ENCODE measurements around the gene BIRC6. TPM values are rescaled to one million over a fixed set of nuclear protein-coding genes. Genes with fewer than 3 reads are reported as not detected.

The BIRC6 gene
- total and polyA plus RNA-seq, 4 donors = 3.6 to 137 (median 61.9) TPM

DNA sequence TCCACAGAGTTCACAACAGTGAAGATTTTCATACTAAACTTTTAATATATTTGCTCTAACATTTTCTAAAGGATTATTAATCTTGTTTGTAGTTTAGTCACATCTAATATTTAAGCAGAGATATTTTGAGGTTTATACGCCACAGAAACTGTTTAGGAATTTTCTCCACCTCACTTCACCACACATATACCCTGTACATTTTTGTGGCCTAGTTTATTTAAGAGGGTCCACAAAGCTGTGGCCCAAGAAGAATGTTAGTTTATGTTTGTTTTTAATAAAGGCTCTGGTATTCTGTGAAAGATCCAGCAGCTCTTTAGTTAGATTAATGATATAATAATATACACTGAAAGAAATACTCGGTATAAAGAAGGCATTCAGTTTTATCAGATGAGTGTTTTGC, 138.3 kb downstream of the BIRC6 start:
- Histone ChIP-seq H3K27ac (ENCODE audit: low read depth in 1 of 2, low read length in 2 of 2) (no peak overlapping the region), H3K9me3 (ENCODE audit: control insufficient read depth, low read length) (no peaks in the 10 kb centered on the region), H3K27me3 (ENCODE audit: control insufficient read depth in 1 of 2, insufficient read depth in 2 of 2, low read length in 1 of 2) (no peaks in the 10 kb centered on the region), H3K4me1 (ENCODE audit: control insufficient read depth in 1 of 2, insufficient read depth in 2 of 2, low read length in 2 of 2) (no peaks in the 10 kb centered on the region), H3K36me3 (ENCODE audit: control insufficient read depth in 1 of 2, insufficient read depth in 2 of 2, low read length in 1 of 2) (peaks cover 0 to 4% of the 10 kb centered on the region in 2 donors), H3K4me3 (ENCODE audit: low read length in 2 of 2) (no peak overlapping the region)
- no peak for DNase-seq
- intact Hi-C loops (cut with DNase I) = loop anchor here in 1 of 2 donors (2.0 kb wide), 1 partner anchor 16 kb away; no protein-coding TSS in a partner anchor
- WGBS, 2 donors = 58 to 63% methylated on average over 2 of the region's 2 CpGs
- ATAC-seq (ENCODE audit: low FRiP score) = no peak

GRCh38 chr2:32496662-32497061, 139.8 kb downstream of the BIRC6 start:
- H3K4me1 ChIP-seq (ENCODE audit: control insufficient read depth in 1 of 2, insufficient read depth in 2 of 2, low read length in 2 of 2) = no peaks in the 10 kb centered on the region
- no peak overlapping the region for H3K27ac ChIP-seq (ENCODE audit: low read depth in 1 of 2, low read length in 2 of 2)
- ATAC-seq (ENCODE audit: low FRiP score) = no peak
- no peaks in the 10 kb centered on the region for H3K27me3 ChIP-seq (ENCODE audit: control insufficient read depth in 1 of 2, insufficient read depth in 2 of 2, low read length in 1 of 2)
- H3K9me3 ChIP-seq (ENCODE audit: control insufficient read depth, low read length) = no peaks in the 10 kb centered on the region
- H3K4me3 ChIP-seq (ENCODE audit: low read length in 2 of 2) = no peak overlapping the region
- H3K36me3 ChIP-seq (ENCODE audit: control insufficient read depth in 1 of 2, insufficient read depth in 2 of 2, low read length in 1 of 2) = peaks cover 0 to 4% of the 10 kb centered on the region in 2 donors
- WGBS, 2 donors = 80 to 87% methylated on average over 3 of the region's 3 CpGs
- intact Hi-C loops (cut with DNase I) = no loop called here
- no peak for DNase-seq

- DNase-seq (no peak), ATAC-seq (ENCODE audit: low FRiP score) (no peak)
- intact Hi-C loops (cut with DNase I) = no loop called here
- H3K27ac ChIP-seq (ENCODE audit: low read depth in 1 of 2, low read length in 2 of 2) = no peak overlapping the region
- no peaks in the 10 kb centered on the region for H3K4me1 ChIP-seq (ENCODE audit: control insufficient read depth in 1 of 2, insufficient read depth in 2 of 2, low read length in 2 of 2)
- H3K36me3 ChIP-seq (ENCODE audit: control insufficient read depth in 1 of 2, insufficient read depth in 2 of 2, low read length in 1 of 2) = peaks cover 0 to 4% of the 10 kb centered on the region in 2 donors
- no peaks in the 10 kb centered on the region for H3K9me3 ChIP-seq (ENCODE audit: control insufficient read depth, low read length)
- no peaks in the 10 kb centered on the region for H3K27me3 ChIP-seq (ENCODE audit: control insufficient read depth in 1 of 2, insufficient read depth in 2 of 2, low read length in 1 of 2)
- no peak overlapping the region for H3K4me3 ChIP-seq (ENCODE audit: low read length in 2 of 2)
- WGBS, 2 donors = 95% methylated on average over 6 of the region's 6 CpGs
These were observed 141.5 kb downstream of the BIRC6 start for GRCh38 chr2:32498306-32498705.

GRCh38 chr2:32502941-32503340, 146.1 kb downstream of the BIRC6 start:
- Histone ChIP-seq H3K36me3 (ENCODE audit: control insufficient read depth in 1 of 2, insufficient read depth in 2 of 2, low read length in 1 of 2) (peaks cover 0 to 6% of the 10 kb centered on the region in 2 donors), H3K4me3 (ENCODE audit: low read length in 2 of 2) (no peak overlapping the region), H3K4me1 (ENCODE audit: control insufficient read depth in 1 of 2, insufficient read depth in 2 of 2, low read length in 2 of 2) (no peaks in the 10 kb centered on the region), H3K9me3 (ENCODE audit: control insufficient read depth, low read length) (no peaks in the 10 kb centered on the region), H3K27ac (ENCODE audit: low read depth in 1 of 2, low read length in 2 of 2) (no peak overlapping the region), H3K27me3 (ENCODE audit: control insufficient read depth in 1 of 2, insufficient read depth in 2 of 2, low read length in 1 of 2) (no peaks in the 10 kb centered on the region)
- intact Hi-C loops (cut with DNase I) = no loop called here
- ATAC-seq (ENCODE audit: low FRiP score) = no peak
- 93 to 96% methylated on average over 2 of the region's 2 CpGs for WGBS, 2 donors
- DNase-seq = no peak

DNA sequence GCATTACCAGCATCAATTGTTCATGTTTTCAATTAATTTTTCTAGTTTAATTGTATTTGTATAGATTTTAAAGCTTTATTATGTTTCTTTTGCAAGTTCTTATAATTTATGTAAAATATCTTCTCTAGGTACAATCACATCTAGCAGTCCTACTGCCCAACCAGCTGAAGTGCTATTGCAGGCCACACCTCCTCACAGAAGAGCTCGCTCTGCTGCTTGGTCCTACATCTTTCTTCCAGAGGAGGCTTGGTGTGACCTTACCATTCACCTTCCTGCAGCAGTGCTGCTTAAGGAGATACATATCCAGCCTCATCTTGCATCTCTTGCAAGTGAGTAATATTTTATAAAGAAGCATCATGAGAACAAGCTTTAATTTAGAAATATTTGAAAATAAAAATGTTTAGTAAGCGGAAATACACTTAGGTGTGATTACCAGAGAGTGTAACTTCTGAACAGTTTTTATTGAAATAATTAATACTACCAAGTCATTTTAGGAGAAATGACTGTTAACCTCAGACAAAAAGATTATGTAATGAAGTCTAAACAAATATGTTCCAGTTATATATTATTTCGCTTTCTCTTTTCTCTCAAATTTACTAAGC, 148.2 kb downstream of the BIRC6 start:
- WGBS, 2 donors = 96 to 98% methylated on average over 3 of the region's 3 CpGs
- H3K36me3 ChIP-seq (ENCODE audit: control insufficient read depth in 1 of 2, insufficient read depth in 2 of 2, low read length in 1 of 2) = peaks cover 0 to 2% of the 10 kb centered on the region in 2 donors
- ATAC-seq (ENCODE audit: low FRiP score) = no peak
- no peak overlapping the region for H3K4me3 ChIP-seq (ENCODE audit: low read length in 2 of 2)
- no peak overlapping the region for H3K27ac ChIP-seq (ENCODE audit: low read depth in 1 of 2, low read length in 2 of 2)
- no peaks in the 10 kb centered on the region for H3K27me3 ChIP-seq (ENCODE audit: control insufficient read depth in 1 of 2, insufficient read depth in 2 of 2, low read length in 1 of 2)
- H3K4me1 ChIP-seq (ENCODE audit: control insufficient read depth in 1 of 2, insufficient read depth in 2 of 2, low read length in 2 of 2) = no peaks in the 10 kb centered on the region
- intact Hi-C loops (cut with DNase I) = no loop called here
- no peak for DNase-seq
- no peaks in the 10 kb centered on the region for H3K9me3 ChIP-seq (ENCODE audit: control insufficient read depth, low read length)

DNA sequence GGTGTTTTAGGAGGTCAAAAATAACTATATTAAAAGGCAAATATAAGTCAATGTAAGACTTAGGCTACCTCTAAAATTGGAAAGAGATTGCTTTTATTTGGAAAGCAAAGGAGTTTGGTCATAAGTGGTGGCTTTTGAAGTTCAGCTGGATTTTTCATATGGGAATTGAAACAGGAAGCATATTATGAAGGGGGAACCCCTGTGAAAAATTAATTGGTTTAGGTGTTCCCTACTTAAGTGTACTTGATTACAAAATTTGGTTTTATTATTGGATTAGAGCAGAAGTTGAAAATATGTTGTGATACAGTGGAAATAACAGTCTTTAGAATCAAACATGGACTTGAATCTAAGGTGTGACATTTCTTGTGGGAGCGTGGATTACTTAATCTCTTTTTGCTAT, 149.6 kb downstream of the BIRC6 start:
- H3K27ac ChIP-seq (ENCODE audit: low read depth in 1 of 2, low read length in 2 of 2) = no peak overlapping the region
- ATAC-seq (ENCODE audit: low FRiP score) = no peak
- H3K36me3 ChIP-seq (ENCODE audit: control insufficient read depth in 1 of 2, insufficient read depth in 2 of 2, low read length in 1 of 2) = peaks cover 0 to 2% of the 10 kb centered on the region in 2 donors
- H3K9me3 ChIP-seq (ENCODE audit: control insufficient read depth, low read length) = no peaks in the 10 kb centered on the region
- no peak overlapping the region for H3K4me3 ChIP-seq (ENCODE audit: low read length in 2 of 2)
- no peak for DNase-seq
- H3K4me1 ChIP-seq (ENCODE audit: control insufficient read depth in 1 of 2, insufficient read depth in 2 of 2, low read length in 2 of 2) = no peaks in the 10 kb centered on the region
- H3K27me3 ChIP-seq (ENCODE audit: control insufficient read depth in 1 of 2, insufficient read depth in 2 of 2, low read length in 1 of 2) = no peaks in the 10 kb centered on the region
- intact Hi-C loops (cut with DNase I) = no loop called here
- WGBS, 2 donors = 98 to 100% methylated on average over 1 of the region's 1 CpG

DNA sequence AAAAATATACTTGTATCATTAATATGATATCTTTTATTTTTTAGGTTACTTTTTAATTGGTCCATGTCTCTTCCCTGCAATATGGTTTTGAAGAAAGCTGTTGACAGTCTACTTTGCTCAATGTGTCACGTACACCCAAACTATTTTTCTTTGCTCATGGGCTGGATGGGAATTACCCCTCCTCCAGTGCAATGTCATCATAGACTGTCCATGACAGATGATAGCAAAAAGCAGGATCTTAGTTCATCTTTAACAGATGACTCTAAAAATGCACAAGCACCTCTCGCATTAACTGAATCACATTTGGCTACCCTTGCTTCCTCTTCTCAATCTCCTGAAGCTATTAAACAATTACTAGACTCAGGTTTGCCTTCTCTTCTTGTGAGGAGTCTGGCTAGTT, 158.1 kb downstream of the BIRC6 start:
- 93 to 97% methylated on average over 2 of the region's 2 CpGs for WGBS, 2 donors
- Histone ChIP-seq H3K36me3 (ENCODE audit: control insufficient read depth in 1 of 2, insufficient read depth in 2 of 2, low read length in 1 of 2) (peaks cover 0 to 5% of the 10 kb centered on the region in 2 donors), H3K27me3 (ENCODE audit: control insufficient read depth in 1 of 2, insufficient read depth in 2 of 2, low read length in 1 of 2) (no peaks in the 10 kb centered on the region), H3K4me1 (ENCODE audit: control insufficient read depth in 1 of 2, insufficient read depth in 2 of 2, low read length in 2 of 2) (no peaks in the 10 kb centered on the region), H3K27ac (ENCODE audit: low read depth in 1 of 2, low read length in 2 of 2) (no peak overlapping the region), H3K4me3 (ENCODE audit: low read length in 2 of 2) (no peak overlapping the region), H3K9me3 (ENCODE audit: control insufficient read depth, low read length) (no peaks in the 10 kb centered on the region)
- intact Hi-C loops (cut with DNase I) = no loop called here
- DNase-seq (no peak), ATAC-seq (ENCODE audit: low FRiP score) (no peak)

DNA sequence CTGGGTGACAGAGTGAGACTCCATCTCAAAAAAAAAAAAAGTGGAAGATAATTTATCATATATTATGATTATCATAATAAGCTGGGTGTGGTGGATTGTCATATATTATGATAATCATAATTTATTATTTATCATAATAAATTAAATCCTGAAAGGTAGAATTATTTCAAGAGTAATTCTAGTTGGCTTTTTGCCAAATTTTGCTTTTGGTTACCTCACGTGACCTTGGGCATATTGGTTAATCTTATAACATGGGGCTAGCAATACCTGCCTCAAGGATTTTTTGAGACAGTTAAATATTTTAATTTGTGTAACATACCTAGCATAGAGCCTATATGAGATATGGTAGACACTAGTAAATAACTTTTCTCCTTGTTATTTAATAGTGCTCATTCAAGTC, 159.7 kb downstream of the BIRC6 start:
- H3K36me3 ChIP-seq (ENCODE audit: control insufficient read depth in 1 of 2, insufficient read depth in 2 of 2, low read length in 1 of 2) = peaks cover 0 to 5% of the 10 kb centered on the region in 2 donors
- DNase-seq (no peak), ATAC-seq (ENCODE audit: low FRiP score) (no peak)
- H3K27ac ChIP-seq (ENCODE audit: low read depth in 1 of 2, low read length in 2 of 2) = no peak overlapping the region
- no peaks in the 10 kb centered on the region for H3K9me3 ChIP-seq (ENCODE audit: control insufficient read depth, low read length)
- H3K4me3 ChIP-seq (ENCODE audit: low read length in 2 of 2) = no peak overlapping the region
- no peaks in the 10 kb centered on the region for H3K4me1 ChIP-seq (ENCODE audit: control insufficient read depth in 1 of 2, insufficient read depth in 2 of 2, low read length in 2 of 2)
- no peaks in the 10 kb centered on the region for H3K27me3 ChIP-seq (ENCODE audit: control insufficient read depth in 1 of 2, insufficient read depth in 2 of 2, low read length in 1 of 2)
- intact Hi-C loops (cut with DNase I) = no loop called here
- 44 to 59% methylated on average over 1 of the region's 1 CpG for WGBS, 2 donors

GRCh38 chr2:32522770-32523169, 165.9 kb downstream of the BIRC6 start:
- DNase-seq (no peak), ATAC-seq (ENCODE audit: low FRiP score) (no peak)
- Histone ChIP-seq H3K4me3 (ENCODE audit: low read length in 2 of 2) (no peak overlapping the region), H3K27ac (ENCODE audit: low read depth in 1 of 2, low read length in 2 of 2) (no peak overlapping the region), H3K36me3 (ENCODE audit: control insufficient read depth in 1 of 2, insufficient read depth in 2 of 2, low read length in 1 of 2) (peaks cover 0 to 7% of the 10 kb centered on the region in 2 donors), H3K4me1 (ENCODE audit: control insufficient read depth in 1 of 2, insufficient read depth in 2 of 2, low read length in 2 of 2) (no peaks in the 10 kb centered on the region), H3K9me3 (ENCODE audit: control insufficient read depth, low read length) (no peaks in the 10 kb centered on the region), H3K27me3 (ENCODE audit: control insufficient read depth in 1 of 2, insufficient read depth in 2 of 2, low read length in 1 of 2) (no peaks in the 10 kb centered on the region)
- 85 to 91% methylated on average over 3 of the region's 3 CpGs for WGBS, 2 donors
- intact Hi-C loops (cut with DNase I) = no loop called here

Measured in aorta (tissue), 5 donors.